HepG2 (cell line): ENCODE measurements around the gene SELENOS. TPM values are rescaled to one million over a fixed set of nuclear protein-coding genes. Genes with fewer than 3 reads are reported as not detected.

Source experiments
- ATF7-NPFF ChIP-seq: sonication (generic); formaldehyde crosslinking; IDR thresholded peaks from 2 replicates; pipeline ENCODE4 v1.8.1; 2023; ENCODE audit warnings: mild to moderate bottlenecking, low read depth, missing genetic modification reagents, moderate library complexity
- CCDC6 ChIP-seq: sonication (generic); formaldehyde crosslinking; IDR thresholded peaks from 2 replicates; pipeline ENCODE4 v1.8.1; 2022; ENCODE audit warnings: mild to moderate bottlenecking, missing genetic modification reagents, moderate library complexity
- ISX ChIP-seq: sonication (generic); formaldehyde crosslinking; conservative IDR thresholded peaks from 2 replicates; pipeline ENCODE4 v1.5.0; 2020; ENCODE audit warnings: missing genetic modification reagents
- KAT2B ChIP-seq: fragments of 150-350 bp; IDR thresholded peaks from 2 replicates; pipeline ENCODE4 v1.6.1; 2014; ENCODE audit warnings: low read depth, low read length, borderline replicate concordance
- KAT7 ChIP-seq: IDR thresholded peaks from 2 replicates; pipeline ENCODE4 v1.6.1; 2018; ENCODE audit warnings: borderline replicate concordance, missing compliant biosample characterization
- MEIS1 ChIP-seq: sonication (generic); formaldehyde crosslinking; IDR thresholded peaks from 2 replicates; pipeline ENCODE4 v1.9.0; 2021; ENCODE audit warnings: mild to moderate bottlenecking, missing genetic modification reagents, moderate library complexity, borderline replicate concordance
- NFATC3 ChIP-seq: sonication (generic); formaldehyde crosslinking; IDR thresholded peaks from 2 replicates; pipeline ENCODE4 v1.5.1; 2020; ENCODE audit warnings: mild to moderate bottlenecking, missing genetic modification reagents
- POGZ ChIP-seq: sonication (generic); formaldehyde crosslinking; IDR thresholded peaks from 2 replicates; pipeline ENCODE4 v1.4.0; 2020; ENCODE audit warnings: mild to moderate bottlenecking, missing genetic modification reagents
- PRDM4 ChIP-seq: sonication (generic); formaldehyde crosslinking; IDR thresholded peaks from 2 replicates; pipeline ENCODE4 v1.9.0; 2021; ENCODE audit warnings: missing genetic modification reagents, borderline replicate concordance
- SIX4 ChIP-seq: sonication (generic); formaldehyde crosslinking; IDR thresholded peaks from 2 replicates; pipeline ENCODE4 v1.4.0; 2020; ENCODE audit warnings: missing genetic modification reagents
- TAF15 ChIP-seq: fragments of 200-400 bp; formaldehyde crosslinking; IDR thresholded peaks from one replicate; pipeline ENCODE4 v1.6.1; 2018; ENCODE audit warnings: mild to moderate bottlenecking, low read depth, low read length; ENCODE audit not compliant: poor library complexity, severe bottlenecking
- TSC22D2 ChIP-seq: sonication (generic); formaldehyde crosslinking; IDR thresholded peaks from 2 replicates; pipeline ENCODE4 v1.5.1; 2020; ENCODE audit warnings: missing genetic modification reagents, mild to moderate bottlenecking, borderline replicate concordance
- USF2 ChIP-seq, 2 experiments: sonication (generic) in 1 of 2; formaldehyde crosslinking in 1 of 2; IDR thresholded peaks; 2 replicates each; pipeline versions ENCODE4 v1.5.1 to v1.6.1; 2011 to 2020; ENCODE audit warnings: borderline replicate concordance in 1 of 2, low read depth in 1 of 2, low read length in 1 of 2, mild to moderate bottlenecking in 1 of 2, missing genetic modification reagents in 1 of 2, moderate library complexity in 1 of 2
- ZC3H4 ChIP-seq: sonication (generic); formaldehyde crosslinking; IDR thresholded peaks from 2 replicates; pipeline ENCODE4 v1.4.0; 2020; ENCODE audit warnings: missing genetic modification reagents, borderline replicate concordance
- ZNF383 ChIP-seq: sonication (generic); formaldehyde crosslinking; IDR thresholded peaks from 2 replicates; pipeline ENCODE4 v1.4.0; 2020; ENCODE audit warnings: missing genetic modification reagents, mild to moderate bottlenecking, borderline replicate concordance
- ZNF543 ChIP-seq: sonication (generic); formaldehyde crosslinking; IDR thresholded peaks from 2 replicates; pipeline ENCODE4 v1.4.0; 2020; ENCODE audit warnings: mild to moderate bottlenecking, missing genetic modification reagents
- ZNF557 ChIP-seq: sonication (generic); formaldehyde crosslinking; IDR thresholded peaks from 2 replicates; pipeline ENCODE4 v1.4.0; 2020; ENCODE audit warnings: missing genetic modification reagents
- ZNF704 ChIP-seq: sonication (generic); formaldehyde crosslinking; IDR thresholded peaks from 2 replicates; pipeline ENCODE4 v1.8.1; 2023; ENCODE audit warnings: mild to moderate bottlenecking, inconsistent platforms, moderate library complexity, missing genetic modification reagents, borderline replicate concordance
- ZNF746 ChIP-seq: sonication (generic); formaldehyde crosslinking; IDR thresholded peaks from 2 replicates; pipeline ENCODE4 v1.8.0; 2022; ENCODE audit warnings: mild to moderate bottlenecking, missing genetic modification reagents
- ZNF790 ChIP-seq: sonication (generic); formaldehyde crosslinking; IDR thresholded peaks from 2 replicates; pipeline ENCODE4 v1.8.0; 2022; ENCODE audit warnings: missing genetic modification reagents, mild to moderate bottlenecking, borderline replicate concordance
- ZSCAN5A ChIP-seq: sonication (generic); formaldehyde crosslinking; IDR thresholded peaks from 2 replicates; pipeline ENCODE4 v1.8.0; 2022; ENCODE audit warnings: mild to moderate bottlenecking, missing genetic modification reagents, borderline replicate concordance
- polyA plus RNA-seq, 8 experiments: library from polyadenylated mRNA; depleted of rRNA in 3 of 8; stranded (reverse) in 7 of 8; unstranded in 1 of 8; fragments of >200 nt; fragmentation: Illumina TruSeq in 4 of 8; extraction: Trizol in 4 of 8; gene quantifications; 2 replicates each; pipeline versions ENCODE4 v1.2.1 to v1.2.3, GENCODE V29; 2011 to 2016; ENCODE audit warnings: low read depth in 4 of 8, missing spikeins in 1 of 8, mixed read lengths in 1 of 8; ENCODE audit not compliant: insufficient read depth in 1 of 8
- total RNA-seq, 5 experiments: library from RNA; depleted of rRNA; stranded (reverse); fragments of >200 nt; fragmentation: Illumina TruSeq; extraction: Trizol; gene quantifications; 2 replicates each; pipeline ENCODE4 v1.2.3, GENCODE V29; 2016; ENCODE audit warnings: low read depth in 1 of 5

SELENOS gene
- total and polyA plus RNA-seq, 2 of the 13 experiments (the other 11 are each of a cell fraction or from before 2014, with no cell fraction given): 63.0 to 66.1 TPM

- TF ChIP-seq PRDM4 (CRISPR knock-in tag) (no peak), KAT2B (no peak), SIX4 (CRISPR knock-in tag) (no peak), KAT7 (peak; percentile 41; the same call in 1 of the 2 replicates), CCDC6 (CRISPR knock-in tag) (no peak; the same call in 1 of the 2 replicates), ZNF543 (CRISPR knock-in tag) (no peak), ZNF704 (CRISPR knock-in tag) (no peak; the same call in 1 of the 2 replicates), NFATC3 (CRISPR knock-in tag) (no peak), ZNF383 (CRISPR knock-in tag) (no peak), ZNF746 (CRISPR knock-in tag) (peak; percentile 70; the same call in 1 of the 2 replicates), ZSCAN5A (CRISPR knock-in tag) (no peak), POGZ (CRISPR knock-in tag) (no peak), MEIS1 (CRISPR knock-in tag) (peak; percentile 68; the same call in 1 of the 2 replicates), ZC3H4 (CRISPR knock-in tag) (no peak), USF2 (IDR thresholded peaks at IDR 0.05; ENCODE audit: low read depth, low read length) (no peak), USF2 (CRISPR knock-in tag; IDR thresholded peaks at IDR 0.05; ENCODE audit: borderline replicate concordance) (no peak), TAF15 (no peak), ATF7-NPFF (peak; percentile 86; the same call in 1 of the 2 replicates), ZNF790 (CRISPR knock-in tag) (no peak), TSC22D2 (no peak), ZNF557 (CRISPR knock-in tag) (no peak), ISX (CRISPR knock-in tag) (peak; percentile 74; the same call in 1 of the 2 replicates)
Observed at GRCh38 chr15:101277038-101277822, at the start of gene SELENOS (continued).
